ENCODE measurements around the gene CLDN8.

Gene CLDN8

GRCh38 chr21:30216041-30216723 lies at the start of gene CLDN8:
CLDN8 (minus strand) TSS chr21:30216097; CDS start chr21:30215925, 172 bp downstream.
- no peak for DNase-seq (ENCODE audit: low read depth in 2 of 2)
- no peak for TF ChIP-seq CTCF (IDR thresholded peaks at IDR 0.05; ENCODE audit: low read depth, low read length)
- H3K4me3 ChIP-seq (replicated peaks in 1 of 2; ENCODE audit: low read depth in 2 of 2, low read length in 2 of 2), result no peak within 1 kb of the TSS

- peak; percentile 75 to 76 for DNase-seq (ENCODE audit: low read depth in 2 of 2)
- no peak overlapping the region for H3K4me3 ChIP-seq (replicated peaks in 1 of 2; ENCODE audit: low read depth in 2 of 2, low read length in 2 of 2)
- peak; percentile 44 for TF ChIP-seq CTCF (IDR thresholded peaks at IDR 0.05; ENCODE audit: low read depth, low read length)
These were observed 41.9 kb upstream of the CLDN8 start for GRCh38 chr21:30257773-30258172.

DNA sequence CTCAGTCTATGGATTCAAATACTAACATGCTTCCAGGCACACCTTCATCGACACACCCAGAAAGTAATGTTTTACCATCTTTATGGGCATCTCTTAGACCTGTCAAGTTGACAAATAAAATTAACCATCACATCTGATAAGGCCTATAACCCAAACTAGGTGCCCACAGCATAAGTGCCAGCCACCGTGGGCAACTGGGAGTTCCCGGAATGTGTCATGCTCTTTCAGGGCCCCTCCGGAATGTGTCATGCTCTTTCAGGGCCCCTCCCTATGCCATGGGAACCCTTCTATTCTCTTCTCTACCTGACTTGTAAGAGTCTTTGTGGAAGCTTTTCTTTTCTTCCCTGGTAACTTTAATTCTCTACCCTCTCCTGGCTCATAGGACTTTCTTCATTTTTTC lies 40.2 kb upstream of the CLDN8 start:
- DNase-seq (ENCODE audit: low read depth in 2 of 2), result no peak
- no peak overlapping the region for H3K4me3 ChIP-seq (replicated peaks in 1 of 2; ENCODE audit: low read depth in 2 of 2, low read length in 2 of 2)
- TF ChIP-seq CTCF (IDR thresholded peaks at IDR 0.05; ENCODE audit: low read depth, low read length), result no peak

DNA sequence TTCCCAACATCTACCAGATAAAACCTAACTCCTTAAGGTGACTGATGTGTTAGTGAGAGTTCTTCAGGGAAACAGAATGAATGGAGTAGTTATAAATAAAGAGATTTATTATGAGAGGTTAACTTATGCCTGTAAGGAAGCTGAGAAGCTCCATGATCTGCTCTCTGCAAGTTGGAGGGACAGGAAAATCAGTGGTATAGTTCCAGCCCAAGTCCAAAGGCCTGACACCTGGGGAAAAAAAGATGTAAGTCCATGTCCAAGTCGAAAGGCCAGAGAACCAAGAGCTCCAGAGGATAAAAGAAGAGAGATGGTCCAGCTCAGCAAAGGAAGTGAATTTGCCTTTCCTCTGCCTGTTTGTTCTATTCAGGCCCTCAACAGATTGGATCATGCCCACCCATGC lies 39.8 kb upstream of the CLDN8 start:
- no peak overlapping the region for H3K4me3 ChIP-seq (replicated peaks in 1 of 2; ENCODE audit: low read depth in 2 of 2, low read length in 2 of 2)
- TF ChIP-seq CTCF (IDR thresholded peaks at IDR 0.05; ENCODE audit: low read depth, low read length), result no peak
- no peak for DNase-seq (ENCODE audit: low read depth in 2 of 2)

- DNase-seq (ENCODE audit: low read depth in 2 of 2), result peak in 1 of 2 donors; percentile 17
- H3K4me3 ChIP-seq (replicated peaks in 1 of 2; ENCODE audit: low read depth in 2 of 2, low read length in 2 of 2), result no peak overlapping the region
- TF ChIP-seq CTCF (IDR thresholded peaks at IDR 0.05; ENCODE audit: low read depth, low read length), result no peak
These were observed 35.9 kb upstream of the CLDN8 start for GRCh38 chr21:30251781-30252180.

- no peak for TF ChIP-seq CTCF (IDR thresholded peaks at IDR 0.05; ENCODE audit: low read depth, low read length)
- H3K4me3 ChIP-seq (replicated peaks in 1 of 2; ENCODE audit: low read depth in 2 of 2, low read length in 2 of 2), result no peak overlapping the region
- no peak for DNase-seq (ENCODE audit: low read depth in 2 of 2)
These were observed 34.0 kb upstream of the CLDN8 start for GRCh38 chr21:30249936-30250335.

DNA sequence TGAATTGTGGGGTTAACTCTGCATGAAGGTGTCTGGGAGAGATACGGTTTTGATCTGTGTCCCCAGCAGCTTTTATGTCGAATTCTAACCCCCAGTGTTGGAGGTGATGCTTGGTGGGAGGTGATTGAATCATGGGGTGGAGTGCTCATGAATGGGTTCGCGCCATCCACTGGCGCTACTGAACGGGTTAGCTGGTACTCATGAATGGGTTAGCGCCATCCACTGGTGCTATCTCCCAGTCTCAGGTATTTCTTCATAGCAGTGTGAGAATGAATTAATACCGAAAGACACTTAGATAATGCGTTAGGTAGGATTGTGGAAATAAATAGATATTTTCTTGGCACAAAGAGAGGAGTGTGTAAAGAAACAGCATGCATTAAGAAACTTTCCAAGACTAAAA lies 32.9 kb upstream of the CLDN8 start:
- no peak for TF ChIP-seq CTCF (IDR thresholded peaks at IDR 0.05; ENCODE audit: low read depth, low read length)
- H3K4me3 ChIP-seq (replicated peaks in 1 of 2; ENCODE audit: low read depth in 2 of 2, low read length in 2 of 2), result no peak overlapping the region
- DNase-seq (ENCODE audit: low read depth in 2 of 2), result no peak
